Body of pancreas (tissue), 4 donors: ENCODE data around the gene KIF5A. TPM values are rescaled to one million over a fixed set of nuclear protein-coding genes. Genes with fewer than 3 reads are reported as not detected.

Source experiments
- ATAC-seq: fragments of 150-250 bp; one replicate; pipeline ENCODE4 v1.9.1; 2016
- DNase-seq, 4 donors: peaks; one replicate each; pipeline ENCODE4 v3.0.0-alpha.2; 2019
- H3K27ac ChIP-seq, 4 donors: fragments of 200-600 bp; sonication (generic); 1 replicate in 3 of 4; 2 replicates in 1 of 4; pipeline versions ENCODE4 v1.5.1 to v1.6.1; 2016 to 2019; ENCODE audit warnings: mild to moderate bottlenecking in 1 of 4, mixed read lengths in 1 of 4, moderate library complexity in 1 of 4
- H3K27me3 ChIP-seq, 2 donors: fragments of 200-600 bp; sonication (generic); one replicate each; pipeline ENCODE4 v1.6.0; 2016; ENCODE audit warnings: mild to moderate bottlenecking in 1 of 2
- H3K36me3 ChIP-seq, 2 donors: fragments of 200-600 bp; sonication (generic); replicated peaks in 1 of 2; 2 replicates each; pipeline ENCODE4 v1.5.1; 2016; ENCODE audit warnings: low read depth in 2 of 2; ENCODE audit not compliant: insufficient read depth in 1 of 2
- H3K4me1 ChIP-seq: fragments of 200-600 bp; sonication (generic); one replicate; pipeline ENCODE4 v1.6.0; 2016
- H3K4me3 ChIP-seq, 2 donors: fragments of 200-600 bp; sonication (generic); 1 replicate in 1 of 2; 2 replicates in 1 of 2; pipeline ENCODE4 v1.5.1; 2016 to 2019
- H3K9me3 ChIP-seq, 3 donors: fragments of 200-600 bp; sonication (generic); 1 replicate in 2 of 3; 2 replicates in 1 of 3; pipeline ENCODE4 v1.5.1; 2016
- CTCF ChIP-seq, 7 experiments: fragments of 450-650 bp in 4 of 7; fragments of 200-600 bp in 3 of 7; sonication (generic) in 3 of 7; IDR thresholded peaks; one replicate each; pipeline ENCODE4 v1.5.1; 2016 to 2019; ENCODE audit warnings: antibody characterized with exemption in 7 of 7
- POLR2A ChIP-seq, 3 donors: fragments of 450-650 bp; IDR thresholded peaks; one replicate each; pipeline ENCODE4 v1.6.1; 2016; ENCODE audit warnings: antibody characterized with exemption in 3 of 3, mild to moderate bottlenecking in 2 of 3
- WGBS, 2 donors: methylation state at CpG; one replicate each; pipeline ENCODE4 v1.1.5; 2017; 5-methylcytosine and 5-hydroxymethylcytosine counted together
- intact Hi-C: fragments of 100-400 bp; cut with DNase I; formaldehyde crosslinking; loops from one replicate; pipeline ENCODE4 v1.15.1; 2023
- total RNA-seq, 2 donors: library from RNA; depleted of rRNA; stranded (reverse); fragments of >200 nt; gene quantifications; one replicate each; pipeline ENCODE4 v1.1.0, GENCODE V29; 2016

The KIF5A gene
- total RNA-seq, 2 donors from 2014 or later, result 0.33 to 1.3 TPM

DNA sequence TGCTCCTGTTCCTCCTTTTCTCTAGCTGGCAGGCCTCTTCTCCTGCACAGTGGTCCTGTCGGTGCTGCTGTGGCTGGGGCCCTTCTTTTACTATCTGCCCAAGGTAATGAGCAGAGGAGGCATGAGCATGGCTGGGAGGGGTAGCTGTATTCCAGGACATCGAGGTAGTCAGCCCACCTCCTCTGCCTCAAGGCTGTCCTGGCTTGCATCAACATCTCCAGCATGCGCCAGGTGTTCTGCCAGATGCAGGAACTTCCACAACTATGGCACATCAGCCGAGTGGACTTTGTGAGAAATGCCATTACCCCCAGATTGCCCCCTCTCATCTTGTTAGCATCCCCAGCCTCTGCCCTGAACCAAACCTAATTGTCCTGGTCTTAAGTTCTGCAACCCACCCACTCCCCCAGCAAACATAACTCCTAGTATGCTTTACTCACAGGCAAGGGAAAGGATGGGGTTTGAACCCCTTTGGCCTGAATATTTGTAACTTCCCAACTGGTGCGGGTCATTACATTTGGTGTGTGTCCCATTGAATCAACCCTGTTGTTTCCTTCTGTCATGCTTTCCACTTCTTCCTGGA lies 74.1 kb downstream of the KIF5A start:
- H3K4me3 ChIP-seq, result no peak overlapping the region
- peaks cover 0 to 33% of the 10 kb centered on the region in 2 donors for H3K27me3 ChIP-seq
- no peak overlapping the region for H3K27ac ChIP-seq
- peaks cover 28% of the 10 kb centered on the region for H3K4me1 ChIP-seq
- intact Hi-C loops, result loop anchor here (2.0 kb wide), 1 partner anchor 43 kb away; no protein-coding TSS in a partner anchor
- H3K9me3 ChIP-seq, result no peaks in the 10 kb centered on the region
- no peaks in the 10 kb centered on the region for H3K36me3 ChIP-seq
- 58 to 59% methylated on average over 5 of the region's 5 CpGs for WGBS, 2 donors
- DNase-seq (no peak), ATAC-seq (no peak)
- TF ChIP-seq CTCF (IDR thresholded peaks at IDR 0.05) (no peak), POLR2A (IDR thresholded peaks at IDR 0.05) (no peak)

DNA sequence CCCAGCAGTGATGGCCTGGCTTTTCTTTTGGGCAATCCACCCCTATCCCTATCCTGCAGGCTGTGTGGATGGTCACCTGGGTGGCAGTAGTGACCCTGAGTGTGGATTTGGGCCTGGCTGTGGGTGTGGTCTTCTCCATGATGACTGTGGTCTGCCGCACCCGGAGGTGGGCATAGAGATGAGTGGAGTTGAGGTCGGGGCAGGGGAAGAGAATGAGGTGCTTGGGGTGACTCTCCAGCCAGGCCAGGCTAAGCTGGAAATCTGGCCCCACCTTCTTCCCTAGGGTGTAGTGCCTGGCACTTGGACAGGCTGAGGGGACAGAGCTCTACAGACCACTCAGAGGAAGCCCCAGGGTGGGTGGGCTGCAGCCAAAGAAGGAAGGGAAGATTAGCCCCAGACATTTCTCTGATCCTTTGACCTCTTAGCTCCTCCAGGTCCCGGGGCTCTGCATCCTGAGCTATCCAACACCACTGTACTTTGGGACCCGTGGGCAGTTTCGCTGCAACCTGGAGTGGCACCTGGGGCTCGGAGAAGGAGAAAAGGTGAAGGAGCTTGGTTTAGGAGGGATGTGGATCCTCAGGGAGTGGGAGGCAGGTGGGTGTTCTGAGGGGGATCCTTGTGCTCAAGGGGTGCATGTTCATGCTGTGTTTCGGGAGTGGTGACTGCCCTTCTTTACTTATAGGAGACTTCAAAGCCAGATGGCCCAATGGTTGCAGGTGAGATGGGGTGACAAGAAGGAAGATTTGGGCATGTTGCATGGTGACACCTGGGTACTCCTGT lies 74.8 kb downstream of the KIF5A start:
- ATAC-seq (no peak), DNase-seq (no peak)
- H3K9me3 ChIP-seq, result no peaks in the 10 kb centered on the region
- TF ChIP-seq CTCF (IDR thresholded peaks at IDR 0.05) (no peak), POLR2A (IDR thresholded peaks at IDR 0.05) (no peak)
- WGBS, 2 donors, result 67 to 74% methylated on average over 7 to 8 of the region's 8 CpGs
- H3K4me3 ChIP-seq, result no peak overlapping the region
- H3K27me3 ChIP-seq, result peaks cover 0 to 29% of the 10 kb centered on the region in 2 donors
- no peaks in the 10 kb centered on the region for H3K36me3 ChIP-seq
- H3K4me1 ChIP-seq, result peaks cover 24% of the 10 kb centered on the region
- intact Hi-C loops, result no loop called here
- H3K27ac ChIP-seq, result no peak overlapping the region

GRCh38 chr12:57625261-57626032 lies 75.6 kb downstream of the KIF5A start:
- no peak overlapping the region for H3K4me3 ChIP-seq
- intact Hi-C loops, result no loop called here
- WGBS, 2 donors, result 54 to 61% methylated on average over 11 to 12 of the region's 12 CpGs
- no peaks in the 10 kb centered on the region for H3K9me3 ChIP-seq
- no peak overlapping the region for H3K27ac ChIP-seq
- H3K36me3 ChIP-seq, result no peaks in the 10 kb centered on the region
- no peak for ATAC-seq
- DNase-seq, result no peak
- peaks cover 21% of the 10 kb centered on the region for H3K4me1 ChIP-seq
- H3K27me3 ChIP-seq, result peaks cover 0 to 28% of the 10 kb centered on the region in 2 donors
- no peak for TF ChIP-seq CTCF (IDR thresholded peaks at IDR 0.05)

GRCh38 chr12:57626111-57626920 lies 76.5 kb downstream of the KIF5A start:
- Histone ChIP-seq H3K4me1 (peaks cover 14% of the 10 kb centered on the region), H3K4me3 (no peak overlapping the region), H3K27me3 (peaks cover 0 to 20% of the 10 kb centered on the region in 2 donors), H3K27ac (no peak overlapping the region), H3K9me3 (no peaks in the 10 kb centered on the region), H3K36me3 (no peaks in the 10 kb centered on the region)
- no peak for TF ChIP-seq POLR2A (IDR thresholded peaks at IDR 0.05)
- no peak for TF ChIP-seq CTCF (IDR thresholded peaks at IDR 0.05)
- DNase-seq, result no peak
- WGBS, 2 donors, result 27 to 35% methylated on average over 3 to 13 of the region's 13 CpGs
- intact Hi-C loops, result no loop called here
- ATAC-seq, result no peak
